ENCODE results near the gene LMO3.

Gene LMO3

GRCh38 chr12:16606117-16606200, at the start of gene LMO3:
TSS of gene LMO3 (minus strand) at chr12:16606162. CDS start at chr12:16600860, 5,302 bp downstream.
- no peak for DNase-seq (ENCODE audit: low read depth)

DNA sequence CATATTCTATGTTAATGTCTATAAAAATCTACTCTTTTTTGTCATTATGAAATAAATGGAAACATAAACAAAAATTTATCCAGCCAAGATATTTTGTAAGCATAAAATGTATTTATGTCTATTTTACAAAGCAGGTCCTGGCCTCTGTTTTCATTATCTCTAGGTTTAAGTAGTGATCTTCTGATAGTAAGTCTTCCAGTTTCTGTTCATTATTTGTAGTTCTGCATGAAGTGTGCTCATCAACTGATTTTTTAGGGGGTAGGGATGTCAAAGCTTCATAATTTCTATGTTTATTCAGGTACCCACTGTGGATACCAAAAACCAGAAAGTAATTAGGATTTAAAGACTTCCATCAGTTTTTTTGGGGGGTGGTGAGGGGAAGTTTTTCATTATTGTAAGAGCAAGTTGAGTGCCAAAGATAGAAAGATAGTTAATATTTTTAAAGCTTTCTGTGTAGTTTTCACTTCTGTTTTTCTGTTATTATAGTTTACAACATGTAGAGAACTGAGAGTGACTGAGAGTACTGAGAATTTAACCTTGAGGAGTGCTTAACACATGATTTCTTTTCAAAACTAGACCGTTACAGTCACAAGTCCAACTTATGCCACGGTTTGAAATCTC, 30.6 kb upstream of the LMO3 start:
- DNase-seq (ENCODE audit: low read depth) = no peak

- no peak for DNase-seq (ENCODE audit: low read depth)
Observed at GRCh38 chr12:16634786-16635185, 28.8 kb upstream of the LMO3 start.

- no peak for DNase-seq (ENCODE audit: low read depth)
Observed at GRCh38 chr12:16626991-16627390, 21.0 kb upstream of the LMO3 start.

DNA sequence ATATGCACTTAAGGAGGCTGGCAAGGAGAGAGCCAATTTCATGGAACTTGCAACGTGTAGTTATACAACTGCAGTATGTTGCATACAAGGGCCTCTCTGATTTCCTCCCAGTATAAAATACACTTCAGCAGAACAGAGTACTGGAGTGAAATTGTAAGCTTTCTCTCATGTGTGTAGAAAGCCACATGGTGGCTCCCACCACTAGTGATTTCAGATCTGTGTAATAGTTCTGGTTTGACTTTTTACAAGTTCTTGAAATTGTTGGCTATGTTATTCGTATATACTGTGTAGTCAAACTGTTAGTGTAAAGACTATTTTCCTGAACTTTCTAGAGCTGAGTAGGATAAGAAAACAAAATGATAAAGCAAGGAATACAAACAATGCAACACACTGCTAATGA, 16.4 kb upstream of the LMO3 start:
- no peak for DNase-seq (ENCODE audit: low read depth)

DNA sequence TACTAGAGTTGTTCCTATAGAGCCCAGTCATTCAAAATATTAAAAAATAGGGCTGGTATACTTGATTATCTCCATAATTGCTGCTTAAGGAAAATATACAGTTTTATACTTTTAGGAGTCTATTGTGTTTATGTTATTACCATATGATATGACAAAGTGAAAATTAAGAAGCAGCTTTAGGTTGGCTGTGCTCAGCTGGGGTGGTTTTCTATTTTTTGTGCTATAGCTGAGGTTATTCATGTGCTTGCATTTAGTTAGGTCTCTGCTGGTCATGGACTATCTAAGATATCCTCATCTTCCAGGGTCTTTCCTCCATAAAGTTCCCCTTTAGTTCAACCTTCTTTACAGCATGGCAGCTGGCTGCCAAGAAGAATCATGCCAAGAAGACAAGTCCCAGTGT, 13.6 kb upstream of the LMO3 start:
- no peak for DNase-seq (ENCODE audit: low read depth)

DNA sequence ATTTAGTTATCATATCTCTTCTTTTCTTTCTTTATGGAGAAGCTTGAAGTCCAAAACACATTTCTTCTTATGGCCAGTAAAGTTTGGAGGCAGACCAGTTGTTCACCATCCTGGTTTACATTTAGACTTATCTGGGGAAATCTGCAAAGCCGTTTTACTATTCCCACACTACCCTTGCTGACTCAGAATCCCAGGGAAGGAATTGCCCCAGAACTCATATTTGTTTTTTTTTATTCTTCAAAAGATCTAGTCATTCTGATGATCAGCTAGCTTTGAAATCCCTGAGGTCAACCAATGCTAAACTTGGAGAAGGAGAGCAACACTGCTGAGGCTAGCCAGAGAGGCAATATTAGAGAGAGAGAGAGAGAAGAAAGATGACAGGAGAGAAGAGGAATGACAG, 12.3 kb upstream of the LMO3 start:
- no peak for DNase-seq (ENCODE audit: low read depth)

GRCh38 chr12:16613199-16613598, 7.2 kb upstream of the LMO3 start:
- DNase-seq (ENCODE audit: low read depth) = no peak

- DNase-seq (ENCODE audit: low read depth) = no peak
Observed at GRCh38 chr12:16612647-16613046, 6.7 kb upstream of the LMO3 start.

DNA sequence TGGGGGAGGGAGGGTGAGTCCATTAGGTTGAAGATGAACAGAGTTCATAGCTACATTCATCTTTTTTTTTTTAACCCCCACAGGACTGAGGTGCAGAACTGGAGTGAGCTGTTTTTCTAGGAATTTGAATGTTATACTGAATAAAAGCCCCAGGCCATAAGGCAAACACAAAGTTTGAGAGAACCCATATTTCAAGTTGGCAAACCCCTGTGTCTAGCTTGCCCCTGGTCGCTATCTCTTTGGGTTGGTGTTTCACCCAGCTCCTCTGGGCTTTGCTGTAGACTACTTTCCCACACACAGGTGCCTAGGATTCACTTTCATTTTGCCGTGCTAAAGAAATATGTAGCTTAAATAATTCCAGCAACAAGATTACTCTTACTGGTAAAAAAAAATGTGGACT, 5.2 kb upstream of the LMO3 start:
- no peak for DNase-seq (ENCODE audit: low read depth)

- DNase-seq (ENCODE audit: low read depth) = no peak
Observed at GRCh38 chr12:16610743-16611142, 4.8 kb upstream of the LMO3 start.

GRCh38 chr12:16610001-16610585, 4.1 kb upstream of the LMO3 start:
- no peak for DNase-seq (ENCODE audit: low read depth)

DNA sequence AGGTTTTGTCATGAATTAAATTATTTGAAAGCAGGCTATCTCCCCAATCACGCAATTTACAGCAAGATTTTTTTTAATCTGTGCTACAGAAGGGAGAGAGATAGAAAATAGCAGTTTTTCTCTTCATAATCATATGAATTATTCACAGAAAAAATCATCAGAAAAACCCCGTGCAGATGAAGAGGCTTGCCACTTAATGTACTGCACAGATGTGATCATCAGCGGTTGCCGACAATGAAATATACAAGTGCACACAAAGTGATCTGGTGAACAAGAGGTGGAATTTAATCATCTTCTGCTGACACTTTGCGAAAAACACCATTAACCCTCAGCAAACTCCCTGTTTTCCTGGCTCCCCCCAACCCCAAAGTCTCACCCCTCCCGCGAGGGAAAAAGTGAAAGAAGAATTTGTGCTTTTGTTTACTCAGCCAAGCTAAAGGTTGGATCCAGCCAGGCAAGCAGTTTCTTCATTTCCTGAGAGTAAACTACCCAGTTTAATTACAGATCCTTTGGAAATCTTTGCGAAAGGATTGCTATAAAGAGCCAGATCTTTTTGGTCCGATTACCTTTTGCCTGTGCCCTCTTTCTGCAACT, 3.1 kb upstream of the LMO3 start:
- no peak for DNase-seq (ENCODE audit: low read depth)

GRCh38 chr12:16607906-16608775, 2.2 kb upstream of the LMO3 start:
- DNase-seq (ENCODE audit: low read depth) = no peak

- no peak for DNase-seq (ENCODE audit: low read depth)
Observed at GRCh38 chr12:16606991-16607390, 1.0 kb upstream of the LMO3 start.

- no peak for DNase-seq (ENCODE audit: low read depth)
Observed at GRCh38 chr12:16606201-16606849, 363 bp upstream of the LMO3 start.

GRCh38 chr12:16605642-16606116, 283 bp downstream of the LMO3 start:
- DNase-seq (ENCODE audit: low read depth) = no peak

DNA sequence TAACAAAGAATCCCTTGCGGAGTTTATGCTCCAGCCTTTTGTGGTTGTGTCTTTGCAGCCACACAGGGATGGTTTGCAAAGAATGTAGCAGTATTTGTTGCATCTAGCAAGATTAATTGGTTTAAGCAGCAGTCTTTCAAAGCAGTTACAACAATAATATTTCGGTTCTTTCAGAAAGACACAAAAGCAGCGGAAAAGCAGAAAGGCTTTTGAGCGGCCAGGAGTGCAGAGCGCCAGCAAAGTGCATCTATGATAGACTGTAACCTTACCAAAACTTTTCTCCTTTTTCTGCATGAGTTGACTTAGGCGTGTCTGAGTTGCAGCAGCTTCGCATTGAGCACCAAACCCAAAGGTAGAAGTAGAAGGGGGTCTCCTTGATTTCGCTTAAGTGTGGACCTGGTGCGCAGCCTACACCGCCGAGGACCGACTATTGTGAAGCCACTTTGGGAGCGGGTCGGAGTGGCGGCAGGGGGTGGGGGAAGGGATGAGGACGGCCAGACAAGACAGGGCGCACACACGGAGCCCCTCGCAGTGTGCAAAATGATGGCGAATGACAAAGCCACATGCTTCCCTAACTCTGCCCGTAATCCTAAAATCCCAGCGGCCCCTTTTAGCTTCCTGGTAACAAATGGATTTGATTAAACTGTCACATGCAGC, 1.2 kb downstream of the LMO3 start:
- DNase-seq (ENCODE audit: low read depth) = no peak

DNA sequence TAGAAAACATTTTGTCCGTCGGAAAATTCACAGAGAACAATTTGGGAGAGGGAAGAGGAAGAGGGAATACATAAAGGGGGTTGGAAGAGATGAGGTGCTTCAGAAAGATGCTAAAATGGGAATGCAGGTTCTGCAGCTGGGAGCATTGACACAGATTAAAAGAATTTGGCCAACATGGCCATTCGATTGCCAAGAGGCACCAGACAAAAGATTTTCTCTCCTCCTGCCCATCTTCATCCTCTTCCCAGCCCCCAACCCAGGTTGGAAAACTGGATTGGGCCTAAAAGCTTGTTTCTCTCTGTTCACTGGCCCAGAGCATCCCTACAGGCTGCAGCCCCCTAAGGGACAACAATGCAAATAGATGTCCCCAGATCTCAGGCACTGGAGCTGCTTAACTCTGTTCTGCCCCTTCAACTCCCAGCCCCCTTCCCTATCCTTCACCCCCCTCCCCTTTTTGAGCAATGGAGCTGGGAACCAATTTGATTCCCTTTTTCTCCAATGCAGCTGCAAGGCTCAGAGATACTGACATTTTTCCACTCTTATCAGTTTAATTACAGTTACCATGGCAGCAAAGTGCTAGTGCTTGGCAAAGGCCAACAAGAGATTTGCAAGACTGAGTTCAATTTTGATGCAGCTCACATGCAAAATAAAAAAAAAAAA, 1.9 kb downstream of the LMO3 start:
- no peak for DNase-seq (ENCODE audit: low read depth)

- no peak for DNase-seq (ENCODE audit: low read depth)
Observed at GRCh38 chr12:16603260-16603915, 2.6 kb downstream of the LMO3 start.

- no peak for DNase-seq (ENCODE audit: low read depth)
Observed at GRCh38 chr12:16602412-16602811, 3.5 kb downstream of the LMO3 start.
